BE2C (cell line): ENCODE results near the gene DCLRE1A. TPM values are rescaled to one million over a fixed set of nuclear protein-coding genes. Genes with fewer than 3 reads are reported as not detected.

Source experiments
- DNase-seq: peaks from one replicate; pipeline ENCODE4 v3.0.0-alpha.2; 2020
- H3K27me3 ChIP-seq: fragments of 250-450 bp; sonication (Bioruptor Pico); 2 replicates; pipeline ENCODE4 v1.5.1; 2020; ENCODE audit warnings: mild to moderate bottlenecking
- H3K36me3 ChIP-seq: fragments of 250-450 bp; sonication (Bioruptor Pico); 2 replicates; pipeline ENCODE4 v1.5.1; 2020; ENCODE audit warnings: mild to moderate bottlenecking
- H3K4me1 ChIP-seq: fragments of 250-450 bp; sonication (Bioruptor Pico); 2 replicates; pipeline ENCODE4 v1.5.1; 2020
- H3K4me3 ChIP-seq: 2 replicates; pipeline ENCODE4 v1.5.1; 2011; ENCODE audit warnings: low read depth, low read length
- H3K9me3 ChIP-seq: fragments of 250-450 bp; sonication (Bioruptor Pico); 2 replicates; pipeline ENCODE4 v1.5.1; 2020
- CTCF ChIP-seq: IDR thresholded peaks from 2 replicates; pipeline ENCODE4 v1.5.1; 2012; ENCODE audit warnings: mild to moderate bottlenecking, low read depth, low read length
- polyA plus RNA-seq: library from polyadenylated mRNA; unstranded; fragments of >200 nt; gene quantifications from one replicate; pipeline ENCODE4 v1.2.1, GENCODE V29; 2012; ENCODE audit warnings: low read depth, missing spikeins; ENCODE audit not compliant: insufficient read length, insufficient read depth

DCLRE1A gene
- 12.1 TPM for polyA plus RNA-seq

- peaks cover 4% of the 10 kb centered on the region; the same call in 1 of the 2 replicates for H3K36me3 ChIP-seq
- peak within 1 kb of the TSS; percentile 89 for H3K4me3 ChIP-seq
- no peaks in the 10 kb centered on the region for H3K9me3 ChIP-seq
- no peak for TF ChIP-seq CTCF
- DNase-seq = peak; percentile 76
- H3K4me1 ChIP-seq = no peaks in the 10 kb centered on the region
- H3K27me3 ChIP-seq = no peaks in the 10 kb centered on the region
Observed at GRCh38 chr10:113854013-113854760, at the start of gene DCLRE1A, which contains the start of gene NHLRC2. TSS of gene DCLRE1A (minus strand) at chr10:113854082. CDS start at chr10:113853182, 900 bp downstream. TSS of gene NHLRC2 (plus strand) at chr10:113854661. CDS start at chr10:113854873, 212 bp downstream.

DNA sequence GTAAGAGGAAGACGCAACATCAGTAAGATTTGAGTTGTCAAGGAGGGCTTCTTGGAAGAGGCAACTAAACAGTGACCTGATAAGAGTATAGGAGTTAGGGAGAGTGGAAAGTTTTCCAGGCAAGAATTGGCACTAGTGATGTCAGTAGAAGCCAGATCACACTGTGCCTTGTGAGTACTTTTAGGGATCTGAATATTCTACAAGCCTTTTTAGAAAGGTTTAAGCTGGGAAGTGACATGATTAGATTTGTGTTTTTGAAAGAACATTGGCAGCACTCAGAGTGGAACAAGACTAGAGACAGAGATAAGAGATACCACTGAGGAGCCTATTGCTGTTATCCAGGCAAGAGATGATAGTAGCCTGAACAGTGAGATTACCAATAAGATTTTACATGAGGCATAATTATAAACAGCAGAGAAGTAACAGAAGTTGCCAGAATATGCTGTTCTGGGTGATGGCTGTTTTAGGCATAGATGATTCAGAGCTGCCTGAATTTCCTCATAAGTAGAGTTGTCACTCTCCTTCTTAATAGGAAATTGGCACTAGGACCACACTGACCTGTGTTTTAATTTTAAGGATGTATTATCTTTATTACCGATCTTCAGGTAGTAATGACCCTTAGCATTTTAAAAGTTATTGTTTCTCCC, 46.2 kb upstream of the DCLRE1A start:
- Histone ChIP-seq H3K4me1 (peaks cover 11% of the 10 kb centered on the region), H3K27me3 (no peaks in the 10 kb centered on the region), H3K4me3 (no peak overlapping the region), H3K9me3 (no peaks in the 10 kb centered on the region), H3K36me3 (peaks cover 17% of the 10 kb centered on the region)
- no peak for DNase-seq
- no peak for TF ChIP-seq CTCF

DNA sequence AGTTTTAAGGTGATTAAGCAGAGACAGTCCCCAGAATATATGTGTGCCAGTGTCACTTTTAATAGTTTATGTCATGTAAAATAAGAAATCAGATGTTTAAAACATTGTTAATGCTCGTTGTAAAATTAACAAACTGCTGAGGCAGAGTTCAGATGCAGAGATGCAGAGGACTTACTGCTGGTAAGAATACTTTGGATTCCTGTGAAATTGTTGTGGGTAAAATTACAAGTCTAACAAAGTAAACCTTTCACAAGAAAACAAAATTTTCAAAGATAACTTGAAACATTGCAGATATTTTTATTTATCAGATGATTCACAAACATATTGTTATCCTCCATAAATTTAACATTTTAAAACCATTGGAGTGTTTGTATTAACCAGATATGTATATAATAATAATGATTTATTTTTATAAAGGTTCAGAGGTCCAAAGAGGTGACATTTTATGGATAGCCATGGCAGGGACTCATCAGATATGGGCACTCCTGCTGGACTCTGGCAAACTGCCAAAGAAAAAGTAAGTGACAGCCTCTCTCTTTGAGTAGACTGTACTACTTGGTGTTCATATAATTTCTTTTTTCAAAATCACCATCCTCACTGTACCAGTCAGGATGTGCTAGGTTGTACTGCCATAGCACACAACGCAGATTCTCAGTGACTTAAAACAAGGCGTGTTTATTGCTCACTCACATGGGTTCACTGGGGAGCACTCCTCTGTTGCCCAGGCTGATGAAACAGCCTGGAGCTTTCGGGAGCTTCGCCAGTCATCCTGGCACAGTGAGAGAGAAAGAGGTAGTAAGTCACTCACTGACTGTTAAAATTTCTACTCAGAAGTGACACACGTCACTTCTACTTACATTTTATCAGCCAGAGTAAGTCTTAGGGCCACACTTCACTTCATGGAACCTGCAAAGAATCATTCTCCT, 44.1 kb upstream of the DCLRE1A start:
- Histone ChIP-seq H3K36me3 (peaks cover 12% of the 10 kb centered on the region), H3K4me3 (no peak overlapping the region), H3K27me3 (no peaks in the 10 kb centered on the region), H3K4me1 (peaks cover 11% of the 10 kb centered on the region), H3K9me3 (no peaks in the 10 kb centered on the region)
- no peak for DNase-seq
- no peak for TF ChIP-seq CTCF

GRCh38 chr10:113895018-113895417, 41.1 kb upstream of the DCLRE1A start:
- no peaks in the 10 kb centered on the region for H3K27me3 ChIP-seq
- no peak for DNase-seq
- no peak for TF ChIP-seq CTCF
- peaks cover 8% of the 10 kb centered on the region; the same call in 1 of the 2 replicates for H3K36me3 ChIP-seq
- peaks cover 3% of the 10 kb centered on the region for H3K4me1 ChIP-seq
- H3K4me3 ChIP-seq = no peak overlapping the region
- H3K9me3 ChIP-seq = no peaks in the 10 kb centered on the region

DNA sequence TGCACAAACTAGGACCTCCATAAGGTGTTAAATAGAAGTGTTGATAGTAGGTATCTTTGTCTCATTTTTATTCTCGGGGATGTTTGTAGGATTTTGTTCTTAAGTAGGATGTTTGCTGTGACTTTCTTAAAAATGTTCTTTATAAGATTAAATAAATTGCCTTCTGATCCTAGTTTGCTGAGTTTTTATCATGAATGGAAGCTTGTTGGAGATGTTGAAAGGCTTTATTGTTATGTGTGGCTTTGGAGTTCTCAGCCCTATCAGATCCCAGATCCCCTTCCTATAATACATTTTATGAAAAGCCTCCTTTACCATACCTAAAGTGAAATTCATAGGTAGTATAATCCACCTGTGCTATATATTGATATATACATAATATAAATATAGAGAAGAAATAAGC, 40.7 kb upstream of the DCLRE1A start:
- DNase-seq = no peak
- Histone ChIP-seq H3K36me3 (peaks cover 8% of the 10 kb centered on the region; the same call in 1 of the 2 replicates), H3K4me1 (peaks cover 3% of the 10 kb centered on the region), H3K4me3 (no peak overlapping the region), H3K27me3 (no peaks in the 10 kb centered on the region), H3K9me3 (no peaks in the 10 kb centered on the region)
- no peak for TF ChIP-seq CTCF
